Measurements from ENCODE around the gene CDKN2A. TPM values are rescaled to one million over a fixed set of nuclear protein-coding genes. Genes with fewer than 3 reads are reported as not detected.

CDKN2A gene
- polyA plus RNA-seq, 4 donors, result 0.53 TPM; not detected in 3

GRCh38 chr9:22008384-22008716, 14.2 kb upstream of the CDKN2A start:
- DNase-seq (ENCODE audit: low read depth in 4 of 4, low spot score in 3 of 4), result no peak

GRCh38 chr9:22005702-22006606, 11.8 kb upstream of the CDKN2A start:
- DNase-seq (ENCODE audit: low read depth in 4 of 4, low spot score in 3 of 4), result no peak

GRCh38 chr9:22005021-22005701, 11.0 kb upstream of the CDKN2A start:
- DNase-seq (ENCODE audit: low read depth in 4 of 4, low spot score in 3 of 4), result no peak

- DNase-seq (ENCODE audit: low read depth in 4 of 4, low spot score in 3 of 4), result no peak
Observed at GRCh38 chr9:22002038-22002437, 7.8 kb upstream of the CDKN2A start.

- DNase-seq (ENCODE audit: low read depth in 4 of 4, low spot score in 3 of 4), result no peak
Observed at GRCh38 chr9:21998026-21998425, 3.8 kb upstream of the CDKN2A start.

- no peak for DNase-seq (ENCODE audit: low read depth in 4 of 4, low spot score in 3 of 4)
Observed at GRCh38 chr9:21997480-21997879, 3.3 kb upstream of the CDKN2A start.

GRCh38 chr9:21996858-21997257, 2.7 kb upstream of the CDKN2A start:
- DNase-seq (ENCODE audit: low read depth in 4 of 4, low spot score in 3 of 4), result no peak

- DNase-seq (ENCODE audit: low read depth in 4 of 4, low spot score in 3 of 4), result no peak
Observed at GRCh38 chr9:21996438-21996837, 2.2 kb upstream of the CDKN2A start.

- no peak for DNase-seq (ENCODE audit: low read depth in 4 of 4, low spot score in 3 of 4)
Observed at GRCh38 chr9:21995666-21996398, 1.6 kb upstream of the CDKN2A start.

- DNase-seq (ENCODE audit: low read depth in 4 of 4, low spot score in 3 of 4), result no peak
Observed at GRCh38 chr9:21995006-21995665, 944 bp upstream of the CDKN2A start.

- no peak for DNase-seq (ENCODE audit: low read depth in 4 of 4, low spot score in 3 of 4)
Observed at GRCh38 chr9:21994556-21995005, 389 bp upstream of the CDKN2A start, which contains the start of gene CDKN2B-AS1. Gene CDKN2B-AS1 (plus strand): TSS chr9:21994791.

- no peak for DNase-seq (ENCODE audit: low read depth in 4 of 4, low spot score in 3 of 4)
Observed at GRCh38 chr9:21993007-21993406, 1.2 kb downstream of the CDKN2A start.

- DNase-seq (ENCODE audit: low read depth in 4 of 4, low spot score in 3 of 4), result no peak
Observed at GRCh38 chr9:21991072-21991959, 2.9 kb downstream of the CDKN2A start.

GRCh38 chr9:21989440-21990189, 4.6 kb downstream of the CDKN2A start:
- no peak for DNase-seq (ENCODE audit: low read depth in 4 of 4, low spot score in 3 of 4)

GRCh38 chr9:21988056-21988990, 5.9 kb downstream of the CDKN2A start:
- DNase-seq (ENCODE audit: low read depth in 4 of 4, low spot score in 3 of 4), result no peak

- no peak for DNase-seq (ENCODE audit: low read depth in 4 of 4, low spot score in 3 of 4)
Observed at GRCh38 chr9:21985964-21986667, 8.1 kb downstream of the CDKN2A start.

GRCh38 chr9:21984101-21984500, 10.1 kb downstream of the CDKN2A start:
- no peak for DNase-seq (ENCODE audit: low read depth in 4 of 4, low spot score in 3 of 4)

Data from left renal pelvis (tissue), 4 donors.